RWPE1 (cell line): Measurements from ENCODE around the gene SLC39A6.

Experiments used
- CTCF ChIA-PET: fragments of 350-600 bp; sonication (Branson Sonifier 250); formaldehyde crosslinking; extraction: SDS; loops from one replicate; lab custom pipeline; 2021; lab: Yijun Ruan, JAX
- POLR2A ChIA-PET: fragments of 400-600 bp; formaldehyde crosslinking; extraction: SDS; loops from one replicate; lab custom pipeline; 2020; ENCODE audit warnings: antibody characterized with exemption; ENCODE audit not compliant: low non-redundant PET; lab: Yijun Ruan, JAX
- DNase-seq: peaks from one replicate; pipeline ENCODE4 v3.0.0; 2012; ENCODE audit warnings: low spot score
- H3K27ac ChIP-seq: fragments of 450-650 bp; 2 replicates; pipeline ENCODE4 v1.5.1; 2017
- CTCF ChIP-seq: fragments of 450-650 bp; conservative IDR thresholded peaks from 2 replicates; pipeline ENCODE4 v1.5.1; 2017; ENCODE audit warnings: low read depth, mild to moderate bottlenecking

Gene SLC39A6

GRCh38 chr18:36155851-36156757 lies 27.0 kb upstream of the SLC39A6 start:
- CTCF ChIA-PET: no interaction called here
- no peak for DNase-seq
- no peak for TF ChIP-seq CTCF
- POLR2A ChIA-PET: no interaction called here
- H3K27ac ChIP-seq: no peak overlapping the region

GRCh38 chr18:36153771-36154170 lies 24.6 kb upstream of the SLC39A6 start:
- H3K27ac ChIP-seq: no peak overlapping the region
- TF ChIP-seq CTCF: no peak
- ChIA-PET POLR2A (no interaction called here), CTCF (no interaction called here)
- DNase-seq: no peak

DNA sequence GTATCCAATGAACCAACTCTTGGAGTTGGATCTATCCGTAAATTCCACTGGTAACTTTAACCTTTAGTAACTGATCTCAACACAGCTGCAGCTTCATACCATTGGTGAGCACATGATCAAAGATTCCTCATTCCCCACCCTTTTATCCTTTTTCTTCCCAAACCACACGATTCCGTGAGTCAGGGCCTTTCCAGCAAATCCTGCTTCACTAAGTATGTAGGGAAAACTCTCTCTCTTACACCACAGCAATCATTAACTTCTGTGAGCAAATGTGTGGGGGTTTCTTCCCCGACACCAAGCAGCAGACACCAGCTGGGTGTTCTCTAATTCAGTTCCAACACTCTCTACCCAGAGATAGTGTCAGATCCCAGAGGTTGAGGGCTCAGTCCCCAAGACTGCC lies 24.1 kb upstream of the SLC39A6 start:
- DNase-seq: no peak
- ChIA-PET CTCF (no interaction called here), POLR2A (no interaction called here)
- TF ChIP-seq CTCF: no peak
- H3K27ac ChIP-seq: no peak overlapping the region

GRCh38 chr18:36152781-36153180 lies 23.6 kb upstream of the SLC39A6 start:
- H3K27ac ChIP-seq: no peak overlapping the region
- no peak for DNase-seq
- POLR2A ChIA-PET: no interaction called here
- CTCF ChIA-PET: no interaction called here
- TF ChIP-seq CTCF: no peak

DNA sequence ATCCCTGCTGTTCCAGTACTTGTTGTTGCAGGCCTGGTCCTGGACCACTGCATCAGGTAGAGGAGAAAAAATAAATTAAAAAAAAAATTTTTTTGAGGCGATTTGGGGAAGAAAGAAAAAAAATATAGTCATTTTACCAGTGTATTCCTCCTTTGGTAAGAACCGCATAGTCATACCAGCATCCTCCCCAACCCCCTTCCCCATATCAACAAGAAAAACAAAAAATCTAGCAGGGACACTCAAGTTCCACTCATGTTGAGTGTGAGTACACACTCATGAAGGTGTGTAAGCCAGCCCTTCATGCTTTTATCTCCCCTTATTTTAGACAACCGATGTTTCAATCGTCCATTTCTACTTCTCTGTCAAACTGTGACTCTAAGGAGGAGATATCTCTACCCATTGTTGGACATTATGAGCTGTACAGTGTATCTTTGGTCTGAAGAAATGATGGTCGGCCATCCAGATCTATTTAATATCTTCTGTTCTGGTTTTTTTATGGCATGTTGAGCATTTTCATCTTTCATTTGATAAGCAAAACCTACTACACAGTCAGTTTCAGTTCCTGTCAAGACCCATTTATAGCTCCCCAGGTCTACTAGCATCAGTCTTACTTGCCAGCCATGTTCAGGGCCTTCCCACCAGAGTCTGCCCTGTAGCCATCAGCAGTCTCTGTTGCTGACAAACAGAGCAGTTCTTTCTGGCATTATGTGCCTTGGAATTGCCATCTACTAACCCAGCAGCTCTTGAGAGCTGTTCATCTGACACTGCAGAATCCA lies 20.6 kb upstream of the SLC39A6 start:
- POLR2A ChIA-PET: no interaction called here
- no peak for DNase-seq
- H3K27ac ChIP-seq: no peak overlapping the region
- CTCF ChIA-PET: interaction anchor here (0.7 kb wide), 1 partner anchor 1283 kb away, joined by 3 read pairs; no protein-coding TSS in a partner anchor
- no peak for TF ChIP-seq CTCF

DNA sequence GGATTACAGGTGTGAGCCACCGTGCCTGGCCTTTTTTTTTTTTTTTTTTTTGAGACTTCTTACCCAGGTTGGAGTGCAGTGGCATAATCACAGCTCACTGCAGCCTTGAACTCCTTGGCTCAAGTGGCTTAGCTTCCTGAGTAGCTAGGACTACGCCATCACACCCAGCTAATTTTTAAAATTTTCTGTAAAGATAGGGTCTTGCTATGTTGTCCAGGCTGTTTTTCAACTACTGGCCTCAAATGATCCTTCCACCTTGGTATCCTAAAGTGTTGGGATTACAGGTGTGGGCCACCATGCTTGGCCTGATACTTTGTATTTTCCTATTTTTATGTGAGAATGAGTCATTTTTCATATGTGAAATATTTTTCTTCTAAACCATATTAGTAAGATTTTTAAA lies 14.3 kb upstream of the SLC39A6 start:
- ChIA-PET CTCF (interaction anchor here (0.6 kb wide), 1 partner anchor 38 kb away, joined by 5 read pairs; no protein-coding TSS in a partner anchor), POLR2A (no interaction called here)
- no peak for TF ChIP-seq CTCF
- DNase-seq: no peak
- H3K27ac ChIP-seq: no peak overlapping the region
